IPS-18a (cell line): ENCODE measurements around the gene ALG11.
"Not testable (repeated sequence)": the region's sequence is repeated elsewhere in the genome, so short reads cannot be mapped to it uniquely, and the experiment has no call there.

Source experiments
- H3K27ac ChIP-seq: one replicate; pipeline ENCODE4 v1.5.1; 2013; ENCODE audit warnings: low read length
- H3K27me3 ChIP-seq: one replicate; pipeline ENCODE4 v1.6.1; 2013; ENCODE audit warnings: mild to moderate bottlenecking, low read length; ENCODE audit not compliant: control insufficient read depth, insufficient read depth
- H3K36me3 ChIP-seq: one replicate; pipeline ENCODE4 v1.6.1; 2013; ENCODE audit warnings: low read depth, low read length; ENCODE audit not compliant: control insufficient read depth
- H3K4me1 ChIP-seq: one replicate; pipeline ENCODE4 v1.6.1; 2013; ENCODE audit warnings: low read depth, low read length; ENCODE audit not compliant: control insufficient read depth
- H3K4me3 ChIP-seq: one replicate; pipeline ENCODE4 v1.5.1; 2013; ENCODE audit warnings: low read length
- H3K9ac ChIP-seq: one replicate; pipeline ENCODE4 v1.6.1; 2013; ENCODE audit warnings: mild to moderate bottlenecking, low read length, moderate library complexity
- H3K9me3 ChIP-seq: one replicate; pipeline ENCODE4 v1.6.1; 2013; ENCODE audit warnings: low read depth, low read length; ENCODE audit not compliant: control insufficient read depth

The ALG11 gene

GRCh38 chr13:51980908-51981307 lies 31.3 kb upstream of the ALG11 start:
- H3K36me3 ChIP-seq = no peaks in the 10 kb centered on the region
- H3K9me3 ChIP-seq = no peaks in the 10 kb centered on the region
- H3K4me1 ChIP-seq = peaks cover 5% of the 10 kb centered on the region
- no peak overlapping the region for H3K9ac ChIP-seq
- no peak overlapping the region for H3K4me3 ChIP-seq
- no peaks in the 10 kb centered on the region for H3K27me3 ChIP-seq
- no peak overlapping the region for H3K27ac ChIP-seq

- H3K27me3 ChIP-seq = no peaks in the 10 kb centered on the region
- no peaks in the 10 kb centered on the region for H3K9me3 ChIP-seq
- no peaks in the 10 kb centered on the region for H3K36me3 ChIP-seq
- no peak overlapping the region for H3K27ac ChIP-seq
- H3K4me1 ChIP-seq = peaks cover 5% of the 10 kb centered on the region
- H3K4me3 ChIP-seq = no peak overlapping the region
- no peak overlapping the region for H3K9ac ChIP-seq
Observed at GRCh38 chr13:51981355-51981754, 30.8 kb upstream of the ALG11 start.

DNA sequence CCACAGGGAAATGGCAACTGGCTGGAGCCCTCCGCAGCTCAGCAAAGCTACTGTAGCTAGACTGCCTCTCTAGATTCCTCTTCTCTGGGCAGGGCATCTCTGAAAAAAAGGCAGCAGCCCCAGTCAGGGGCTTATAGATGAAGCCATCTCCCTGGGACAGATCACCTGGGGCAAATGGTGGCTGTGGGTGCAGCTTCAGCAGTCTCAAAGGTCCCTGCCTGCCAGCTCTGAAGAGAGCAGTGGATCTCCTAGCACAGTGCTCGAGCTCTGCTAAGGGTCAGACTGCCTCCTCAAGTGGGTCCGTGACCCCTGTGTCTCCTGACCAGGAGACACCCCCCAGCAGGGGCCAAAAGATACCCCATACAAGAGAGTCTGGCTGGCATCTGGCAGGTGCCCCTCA lies 28.9 kb upstream of the ALG11 start:
- not testable (repeated sequence) for H3K4me1 ChIP-seq, H3K36me3 ChIP-seq, H3K9me3 ChIP-seq, H3K27ac ChIP-seq, H3K27me3 ChIP-seq, H3K9ac ChIP-seq, H3K4me3 ChIP-seq

- not testable (repeated sequence) for H3K27me3 ChIP-seq, H3K4me1 ChIP-seq, H3K9me3 ChIP-seq, H3K9ac ChIP-seq, H3K4me3 ChIP-seq, H3K36me3 ChIP-seq, H3K27ac ChIP-seq
Observed at GRCh38 chr13:51984904-51985303, 27.3 kb upstream of the ALG11 start.

GRCh38 chr13:51988988-51989618 lies 23.1 kb upstream of the ALG11 start:
- Histone ChIP-seq H3K36me3 (no peaks in the 10 kb centered on the region), H3K9ac (no peak overlapping the region), H3K27ac (no peak overlapping the region), H3K27me3 (no peaks in the 10 kb centered on the region), H3K4me1 (no peaks in the 10 kb centered on the region), H3K4me3 (no peak overlapping the region), H3K9me3 (no peaks in the 10 kb centered on the region)

DNA sequence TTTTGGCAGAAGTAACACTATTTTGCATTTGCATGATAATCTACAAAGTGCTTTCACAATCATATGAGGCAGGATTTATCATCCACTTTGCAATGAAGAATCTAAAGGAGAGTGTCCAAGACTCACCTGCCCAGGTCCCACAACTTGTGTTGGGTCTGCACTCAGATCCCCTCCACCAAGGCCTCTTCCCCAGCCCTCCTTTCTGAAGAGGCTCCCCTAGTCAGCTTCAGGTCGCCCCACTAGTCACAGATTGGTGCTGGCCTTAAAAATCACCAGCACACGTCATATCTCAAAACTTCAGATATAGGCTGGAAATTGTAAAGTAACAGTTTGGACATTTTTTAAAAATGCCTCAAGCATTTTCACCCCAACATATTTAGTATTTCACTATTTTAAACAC lies 18.5 kb upstream of the ALG11 start:
- Histone ChIP-seq H3K9me3 (no peaks in the 10 kb centered on the region), H3K9ac (no peak overlapping the region), H3K4me3 (no peak overlapping the region), H3K27me3 (no peaks in the 10 kb centered on the region), H3K4me1 (peaks cover 10% of the 10 kb centered on the region), H3K36me3 (no peaks in the 10 kb centered on the region), H3K27ac (no peak overlapping the region)

- peaks cover 18% of the 10 kb centered on the region for H3K4me1 ChIP-seq
- no peak overlapping the region for H3K4me3 ChIP-seq
- H3K9ac ChIP-seq = no peak overlapping the region
- H3K9me3 ChIP-seq = no peaks in the 10 kb centered on the region
- H3K36me3 ChIP-seq = no peaks in the 10 kb centered on the region
- no peak overlapping the region for H3K27ac ChIP-seq
- H3K27me3 ChIP-seq = no peaks in the 10 kb centered on the region
Observed at GRCh38 chr13:51995677-51996551, 16.3 kb upstream of the ALG11 start.

DNA sequence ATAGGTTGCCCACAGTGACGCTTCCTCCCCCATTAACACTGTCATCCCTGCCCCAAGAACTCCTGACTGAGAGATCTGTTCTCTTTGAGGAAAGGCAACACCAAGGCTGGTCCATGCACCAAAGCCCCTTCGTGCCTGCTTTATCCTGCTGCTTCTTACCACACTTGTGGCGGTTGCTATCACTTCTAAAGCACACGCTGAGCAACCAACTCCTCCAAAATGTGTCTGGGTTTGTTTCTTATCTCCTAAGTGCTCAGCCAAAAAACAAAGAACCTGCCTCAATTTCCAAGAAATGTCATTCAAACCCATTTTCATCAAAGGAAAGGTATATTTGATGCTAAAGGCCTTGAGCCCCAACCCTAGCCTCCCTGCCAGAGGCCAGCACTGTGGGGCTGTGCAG lies 15.6 kb upstream of the ALG11 start:
- no peaks in the 10 kb centered on the region for H3K27me3 ChIP-seq
- H3K36me3 ChIP-seq = no peaks in the 10 kb centered on the region
- peaks cover 18% of the 10 kb centered on the region for H3K4me1 ChIP-seq
- H3K9me3 ChIP-seq = no peaks in the 10 kb centered on the region
- H3K27ac ChIP-seq = no peak overlapping the region
- H3K9ac ChIP-seq = no peak overlapping the region
- H3K4me3 ChIP-seq = no peak overlapping the region

DNA sequence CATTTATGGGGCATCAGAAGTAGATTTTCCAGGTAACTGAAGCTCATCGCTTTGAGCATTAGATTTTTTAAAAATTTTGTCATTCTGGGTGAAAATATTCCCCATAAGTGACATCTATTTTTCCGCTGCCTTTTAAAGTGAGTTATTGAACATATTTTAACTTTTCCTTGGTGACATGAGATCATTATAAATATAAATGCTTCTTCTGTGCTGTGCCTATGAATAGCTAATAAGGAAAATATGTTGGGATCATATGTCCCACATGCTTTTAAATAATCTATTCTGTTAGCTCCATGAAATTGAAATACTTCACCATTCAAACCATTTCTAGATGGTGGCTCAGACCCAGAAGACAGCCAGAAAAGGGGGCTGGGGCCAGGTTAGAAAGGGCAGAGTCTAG lies 15.0 kb upstream of the ALG11 start:
- H3K27me3 ChIP-seq = no peaks in the 10 kb centered on the region
- no peaks in the 10 kb centered on the region for H3K36me3 ChIP-seq
- H3K4me1 ChIP-seq = peaks cover 18% of the 10 kb centered on the region
- no peak overlapping the region for H3K27ac ChIP-seq
- no peak overlapping the region for H3K4me3 ChIP-seq
- H3K9me3 ChIP-seq = no peaks in the 10 kb centered on the region
- H3K9ac ChIP-seq = no peak overlapping the region

DNA sequence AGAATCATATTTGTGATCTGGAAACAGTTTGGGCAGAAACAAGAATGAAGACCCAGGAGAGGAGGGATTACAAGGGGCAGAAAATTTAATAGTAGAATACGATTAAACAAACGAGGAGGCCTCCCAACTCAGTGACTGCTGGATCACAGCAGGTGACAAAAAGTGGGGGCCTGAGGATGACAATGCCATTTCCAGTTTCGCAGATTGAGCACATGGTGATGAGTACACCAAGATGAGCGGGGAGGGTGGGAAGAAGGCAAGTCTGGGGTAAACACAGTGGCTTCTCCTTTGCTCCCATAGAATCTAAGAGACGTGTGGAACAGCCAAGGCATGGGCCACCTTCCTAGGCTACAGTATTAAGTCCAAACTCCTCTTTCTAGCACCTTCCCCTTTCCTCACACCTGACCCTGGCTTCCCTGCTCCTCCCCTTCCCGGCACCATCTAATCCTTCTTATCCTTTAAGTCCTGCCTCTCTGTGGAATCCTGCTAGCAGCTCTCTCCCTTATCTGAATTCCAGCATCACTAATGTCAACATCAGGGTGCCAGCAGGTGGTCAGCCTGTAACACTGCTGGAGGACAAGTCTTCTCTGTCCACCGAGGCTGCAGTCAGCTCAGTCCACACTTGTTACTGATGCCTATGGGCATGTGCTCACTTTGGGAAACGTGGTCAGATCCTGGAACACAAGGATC lies 14.4 kb upstream of the ALG11 start:
- Histone ChIP-seq H3K27me3 (no peaks in the 10 kb centered on the region), H3K36me3 (no peaks in the 10 kb centered on the region), H3K27ac (no peak overlapping the region), H3K9ac (no peak overlapping the region), H3K4me3 (no peak overlapping the region), H3K4me1 (peaks cover 18% of the 10 kb centered on the region), H3K9me3 (no peaks in the 10 kb centered on the region)

- no peak overlapping the region for H3K4me3 ChIP-seq
- H3K27me3 ChIP-seq = no peaks in the 10 kb centered on the region
- H3K9ac ChIP-seq = no peak overlapping the region
- H3K36me3 ChIP-seq = no peaks in the 10 kb centered on the region
- H3K9me3 ChIP-seq = no peaks in the 10 kb centered on the region
- H3K27ac ChIP-seq = no peak overlapping the region
- H3K4me1 ChIP-seq = peaks cover 18% of the 10 kb centered on the region
Observed at GRCh38 chr13:51998723-51999509, 13.3 kb upstream of the ALG11 start.
